Skeletal muscle tissue (tissue), 2 donors: ENCODE measurements around the gene BAAT. TPM values are rescaled to one million over a fixed set of nuclear protein-coding genes. Genes with fewer than 3 reads are reported as not detected.

Source experiments
- small RNA-seq: library from RNA; depleted of rRNA; stranded (forward); fragments of <200 nt; gene quantifications from one replicate; pipeline ENCODE3, GENCODE V24; 2014
- total RNA-seq: library from RNA; depleted of rRNA; stranded (reverse); fragments of >200 nt; gene quantifications from one replicate; pipeline ENCODE4 v1.2.3, GENCODE V29; 2014

The BAAT gene
- total RNA-seq, 1 donor from 2014 or later: 0.52 TPM

Small RNA genes within 50 kb of the gene (small RNA-seq; reads per million reads assigned to genes)
- not detected for gene RF00322

Other genes with a start within 250 kb of the BAAT start
- gene MRPL50, start 13.6 kb upstream of the BAAT start, total RNA-seq: 17.2 TPM
- gene ZNF189, start 13.8 kb upstream of the BAAT start, total RNA-seq: 28.7 TPM
- gene ALDOB, start 50.8 kb upstream of the BAAT start, total RNA-seq: not detected
- 24.5 TPM for gene RNF20, start 148.8 kb upstream of the BAAT start, total RNA-seq
- not detected for gene PPP3R2, start 210.0 kb upstream of the BAAT start, total RNA-seq